Measurements from ENCODE around the gene MAD2L1BP. TPM values are rescaled to one million over a fixed set of nuclear protein-coding genes. Genes with fewer than 3 reads are reported as not detected.
"Not testable (repeated sequence)": the region's sequence is repeated elsewhere in the genome, so short reads cannot be mapped to it uniquely, and the experiment has no call there.

The MAD2L1BP gene
- total RNA-seq, result 10 to 100 TPM in 4 of 6 donors, 1 to 10 TPM in 2; 6.5 to 11.8 (median 10.1) TPM
- 10 to 100 TPM in 1 of 2 donors, 1 to 10 TPM in 1; 9.1 to 18.6 TPM for polyA plus RNA-seq

- peak within 1 kb of the TSS; percentile 60 to 84 (median 75) for H3K4me3 ChIP-seq
- DNase-seq (peak; percentile 75 to 91 (median 80)), FAIRE-seq (no peak), ATAC-seq (peak; percentile 93 to 97 (median 94))
- intact Hi-C loops (cut with DNase I), result no loop called here
- no peaks in the 10 kb centered on the region for H3K27me3 ChIP-seq
- H3K27ac ChIP-seq, result peak within 1 kb of the TSS; percentile 15 to 67 (median 43)
- peaks cover 0 to 11% (median 9%) of the 10 kb centered on the region in 3 donors for H3K36me3 ChIP-seq
- H3K4me1 ChIP-seq, result peaks cover 0 to 23% (median 15%) of the 10 kb centered on the region in 3 donors
- 3 to 5% methylated on average over 45 to 48 of the region's 48 CpGs for WGBS, 2 donors
- TF ChIP-seq CTCF (IDR thresholded peaks at IDR 0.05), result no peak
- no peaks in the 10 kb centered on the region for H3K9me3 ChIP-seq
These were observed at the start of gene MAD2L1BP for GRCh38 chr6:43635387-43636307. Gene MAD2L1BP, plus strand, starts transcription at chr6:43635840. Its CDS starts 36 bp downstream, at chr6:43635876.

GRCh38 chr6:43588194-43588593 lies 47.4 kb upstream of the MAD2L1BP start:
- 95 to 98% methylated on average over 5 of the region's 5 CpGs for WGBS, 2 donors

GRCh38 chr6:43589564-43589963 lies 46.1 kb upstream of the MAD2L1BP start:
- H3K27ac ChIP-seq; FAIRE-seq; intact Hi-C loops (cut with DNase I); DNase-seq; H3K4me1 ChIP-seq; H3K36me3 ChIP-seq; H3K9me3 ChIP-seq; H3K27me3 ChIP-seq; ATAC-seq; H3K4me3 ChIP-seq: not testable (repeated sequence)
- WGBS, 2 donors, result 83 to 86% methylated on average over 1 of the region's 1 CpG

More at GRCh38 chr6:43588194-43588593, 47.4 kb upstream of the MAD2L1BP start:
- Histone ChIP-seq H3K27me3 (no peaks in the 10 kb centered on the region), H3K27ac (no peak overlapping the region), H3K36me3 (peaks cover 3 to 21% (median 5%) of the 10 kb centered on the region in 3 donors), H3K4me3 (no peak overlapping the region), H3K9me3 (no peaks in the 10 kb centered on the region), H3K4me1 (no peaks in the 10 kb centered on the region)
- ATAC-seq, result no peak
- no peak for TF ChIP-seq CTCF (IDR thresholded peaks at IDR 0.05)
- intact Hi-C loops (cut with DNase I), result no loop called here
- no peak for FAIRE-seq
- DNase-seq, result no peak

- 38 to 46% methylated on average over 1 of the region's 1 CpG for WGBS, 2 donors
These were observed 41.7 kb upstream of the MAD2L1BP start for GRCh38 chr6:43593938-43594337.

More at GRCh38 chr6:43593938-43594337, 41.7 kb upstream of the MAD2L1BP start:
- intact Hi-C loops (cut with DNase I), result no loop called here
- H3K27ac ChIP-seq, result no peak overlapping the region
- no peaks in the 10 kb centered on the region for H3K27me3 ChIP-seq
- no peaks in the 10 kb centered on the region for H3K4me1 ChIP-seq
- DNase-seq, result no peak
- H3K4me3 ChIP-seq, result no peak overlapping the region
- no peak for TF ChIP-seq CTCF (IDR thresholded peaks at IDR 0.05)
- FAIRE-seq, result no peak
- ATAC-seq, result no peak
- no peaks in the 10 kb centered on the region for H3K9me3 ChIP-seq
- H3K36me3 ChIP-seq, result peaks cover 0 to 3% (median 0%) of the 10 kb centered on the region in 3 donors
